GM18873 (cell line): Measurements from ENCODE around the gene TANC1.

ENCODE experiments used
- ATAC-seq: cut with Tn5 transposase; IDR thresholded peaks from one replicate; pipeline ENCODE4 v1.9.1; 2021; ENCODE audit warnings: mild to moderate bottlenecking, moderate library complexity, moderate number of reproducible peaks; ENCODE audit not compliant: unreplicated experiment, low FRiP score

Gene TANC1

DNA sequence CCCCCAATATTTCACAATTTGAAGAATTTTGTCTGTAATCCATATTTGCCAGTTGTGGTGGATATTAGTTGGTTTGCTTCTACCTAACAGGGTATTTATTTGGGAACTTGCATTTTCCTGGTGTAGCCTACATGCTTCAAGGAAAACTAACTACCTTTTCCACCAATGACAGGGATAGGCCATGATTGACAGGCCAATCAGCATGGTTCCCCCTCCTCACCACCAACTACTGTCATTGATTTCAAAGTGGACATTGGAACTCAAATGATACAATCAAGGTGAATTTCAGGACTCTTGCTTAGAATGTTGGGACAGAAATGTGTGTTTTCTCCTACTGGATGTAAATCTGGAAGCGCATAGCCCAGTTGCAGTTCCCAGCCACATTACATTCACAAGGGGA is 10.1 kb upstream of the TANC1 start:
- ATAC-seq, result no peak

DNA sequence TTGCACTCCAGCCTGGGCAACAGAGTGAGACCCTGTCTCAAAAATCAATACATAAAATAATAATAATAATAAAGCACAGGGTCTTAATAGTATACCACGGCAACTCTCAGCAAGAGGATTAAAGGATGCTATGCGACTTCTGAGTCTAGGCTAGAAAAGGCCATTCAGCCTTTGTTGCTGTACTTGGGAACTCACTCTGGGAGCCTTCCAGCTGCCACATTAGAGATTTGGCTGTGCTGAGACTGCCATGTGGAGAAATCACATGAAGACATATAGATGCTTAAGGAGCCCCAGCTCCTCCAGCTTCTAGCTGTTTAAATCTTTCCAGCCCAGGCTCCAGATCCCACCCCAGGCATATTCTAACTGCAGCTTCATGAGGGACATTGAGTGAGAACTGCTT is 8.2 kb upstream of the TANC1 start:
- no peak for ATAC-seq

DNA sequence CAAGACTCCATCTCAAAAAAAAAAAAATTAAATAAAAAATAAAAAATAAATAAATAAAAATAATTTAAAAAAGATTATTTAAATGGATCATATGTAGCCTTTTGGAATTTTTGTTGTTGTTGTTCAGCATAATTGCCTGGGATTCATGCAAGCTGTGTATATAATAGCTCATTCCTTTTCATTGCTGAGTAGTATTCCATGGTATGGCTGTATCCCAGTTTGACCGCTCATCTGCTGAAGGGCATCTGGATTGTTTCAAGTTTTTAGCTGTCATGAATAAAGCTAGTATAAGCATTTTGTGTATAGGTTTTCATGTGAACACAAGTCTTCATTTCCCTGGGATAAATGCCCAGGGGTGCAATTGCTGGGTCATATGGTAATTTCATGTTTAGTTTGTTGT is 6.4 kb upstream of the TANC1 start:
- ATAC-seq, result no peak

DNA sequence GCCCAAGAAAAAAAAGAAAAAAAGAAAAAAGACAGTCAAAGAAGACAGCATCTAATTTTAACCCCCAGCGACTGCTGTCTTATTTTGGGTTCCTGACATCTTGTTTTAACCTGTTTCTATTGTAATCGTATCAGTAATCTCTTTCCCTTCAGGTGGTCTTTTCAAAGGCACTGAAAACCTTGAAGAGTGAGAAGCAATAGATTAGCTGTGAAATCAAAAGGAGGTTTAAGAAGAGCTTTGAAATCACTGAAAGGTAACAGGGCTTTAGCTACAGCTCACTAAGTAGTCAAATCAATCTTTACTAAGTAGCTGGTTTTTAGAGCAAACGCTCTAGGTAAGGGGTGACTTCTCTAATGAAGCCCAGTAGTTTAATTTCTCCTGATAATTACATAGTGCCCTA is 5.4 kb upstream of the TANC1 start:
- no peak for ATAC-seq

DNA sequence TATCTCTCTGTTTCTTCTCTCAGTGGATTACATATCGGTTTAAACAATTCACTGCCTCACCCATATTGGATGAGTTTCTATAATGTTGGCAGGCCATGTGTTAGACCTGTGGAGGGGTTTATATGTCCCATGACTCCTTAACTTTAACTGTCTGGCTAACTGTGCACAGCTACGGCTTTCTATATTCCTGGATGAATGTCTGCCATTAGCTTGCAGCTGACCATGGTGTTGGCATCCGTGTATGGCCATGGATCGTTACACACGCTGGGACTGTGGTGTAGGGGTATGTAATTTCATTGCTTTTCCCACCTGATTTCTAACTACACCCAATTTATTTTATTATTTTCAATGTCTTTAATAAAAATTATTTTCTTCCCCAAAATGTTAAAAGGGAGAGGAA is 3.3 kb upstream of the TANC1 start:
- ATAC-seq, result no peak

DNA sequence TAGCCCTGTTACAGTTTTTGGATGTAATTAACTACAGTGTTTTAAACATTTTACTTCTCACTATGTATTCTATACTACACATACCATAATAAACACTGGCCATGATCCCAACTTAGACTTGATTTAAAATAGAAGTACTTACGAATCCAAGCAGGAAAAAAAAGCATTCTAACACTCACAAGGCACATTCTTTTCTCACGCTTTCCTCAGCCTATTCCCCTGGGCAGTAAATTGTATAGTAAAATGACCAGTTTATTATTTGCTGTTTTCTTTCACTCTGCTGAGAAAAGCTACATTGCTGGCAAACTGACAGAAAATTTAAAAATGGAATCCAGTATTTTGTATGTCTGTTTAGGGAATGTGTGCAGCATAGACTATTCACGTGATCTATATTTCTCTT is 2.8 kb upstream of the TANC1 start:
- ATAC-seq, result no peak

DNA sequence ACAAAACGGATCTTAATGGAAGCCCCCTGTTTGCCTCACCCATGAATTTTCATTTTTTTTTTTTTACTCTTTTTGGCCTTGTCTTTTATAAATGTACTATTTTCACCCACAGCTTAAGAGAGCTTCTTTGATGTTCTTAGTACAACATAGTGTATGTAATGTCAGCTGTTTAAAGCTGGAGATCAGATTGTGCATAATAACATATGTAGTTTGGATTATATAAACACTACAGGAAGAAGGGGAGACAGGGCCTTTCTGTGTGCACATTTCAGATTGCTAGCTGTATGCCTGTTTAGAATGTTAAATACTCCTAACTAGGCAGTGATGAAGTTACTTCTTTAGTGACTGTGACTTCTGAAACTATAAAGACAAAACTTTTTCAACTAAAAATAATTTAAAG is 2.1 kb upstream of the TANC1 start:
- no peak for ATAC-seq

DNA sequence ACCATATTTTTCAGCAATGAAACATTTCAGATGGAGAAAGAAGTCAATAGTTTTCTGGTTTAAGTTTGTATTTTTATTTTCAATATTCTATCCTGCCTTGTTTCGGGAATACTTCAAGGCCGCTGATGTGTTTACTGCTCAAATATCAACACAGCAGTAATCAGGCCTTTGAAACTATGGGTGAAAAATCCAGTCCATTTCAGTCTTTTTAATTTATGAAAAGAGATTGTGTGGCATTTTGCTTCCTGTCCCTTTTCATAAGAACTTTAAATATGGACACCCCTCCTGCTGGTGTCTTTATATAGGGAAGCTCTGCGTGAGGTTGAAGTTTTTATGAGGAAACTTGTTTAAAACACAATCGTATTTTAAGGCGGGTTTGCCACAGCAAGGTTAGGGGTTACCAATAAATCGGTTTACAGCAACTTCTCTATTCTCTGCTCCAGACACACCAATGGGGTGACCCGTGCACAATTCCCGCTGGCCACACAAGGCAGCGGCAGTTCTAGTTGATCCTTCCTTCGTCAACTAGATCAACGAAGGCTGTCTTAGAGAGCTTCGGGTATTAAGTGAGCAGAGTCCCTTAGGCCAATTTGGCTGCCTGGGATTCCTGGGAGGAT is 1.2 kb upstream of the TANC1 start:
- no peak for ATAC-seq

DNA sequence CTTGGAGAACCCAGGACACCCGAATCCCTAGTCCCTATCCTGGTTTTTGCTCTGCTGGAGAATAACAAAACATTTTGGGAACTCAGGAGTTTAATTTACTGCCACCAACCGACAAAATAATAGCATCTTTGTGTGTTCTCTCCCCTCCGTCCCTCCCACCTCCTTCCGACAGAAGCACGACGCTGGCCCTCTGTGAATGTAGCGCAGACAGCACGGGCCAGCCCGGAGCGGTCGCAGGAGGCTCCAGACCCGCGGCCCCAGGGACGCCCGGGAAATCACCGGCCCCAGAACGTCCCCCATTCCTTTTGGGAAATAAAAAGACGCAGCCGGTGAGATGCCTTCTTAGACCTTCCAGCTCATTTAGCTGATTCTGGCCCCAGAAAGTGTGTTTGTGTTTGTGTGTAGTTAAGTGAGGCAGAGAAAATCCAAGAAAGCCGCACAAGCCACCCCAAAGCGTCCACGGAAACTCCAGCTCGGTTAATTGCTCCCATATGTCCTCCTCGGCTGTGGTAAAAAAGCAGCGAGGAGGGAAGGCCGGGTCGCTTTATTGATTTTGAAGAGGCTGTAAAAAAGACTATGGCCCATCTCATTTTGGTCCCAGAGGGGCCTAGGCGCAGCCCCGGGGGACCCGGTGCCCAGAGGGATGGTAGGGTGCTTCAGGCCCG is 577 bp upstream of the TANC1 start:
- no peak for ATAC-seq

DNA sequence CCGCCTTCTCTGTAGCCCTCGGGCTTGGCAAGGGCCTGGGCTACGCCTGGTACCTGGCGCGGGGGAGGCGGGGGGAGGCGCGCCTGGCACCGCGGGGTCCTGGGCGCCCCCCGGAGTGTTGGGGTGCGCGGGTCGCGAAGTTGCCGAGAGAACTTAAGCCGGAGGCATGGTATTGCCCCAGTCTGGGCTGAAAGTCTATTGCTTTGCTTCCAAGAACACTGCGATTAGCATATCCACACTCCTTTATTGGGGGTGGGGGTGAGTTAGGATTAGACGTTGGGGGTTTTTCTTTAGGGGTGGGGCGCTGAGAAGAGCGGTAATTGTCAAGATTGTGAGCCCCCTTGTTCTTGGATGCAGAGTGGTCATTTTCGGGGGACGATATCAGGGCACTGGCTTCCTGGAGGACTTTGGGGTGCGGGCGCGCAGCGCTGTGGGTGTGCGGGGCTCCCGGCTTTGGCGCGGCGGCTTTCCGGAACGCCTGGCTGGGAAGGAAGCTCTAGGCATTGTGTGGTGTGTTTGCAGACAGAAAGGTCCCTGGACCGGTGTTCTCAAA is 798 bp downstream of the TANC1 start:
- no peak for ATAC-seq

DNA sequence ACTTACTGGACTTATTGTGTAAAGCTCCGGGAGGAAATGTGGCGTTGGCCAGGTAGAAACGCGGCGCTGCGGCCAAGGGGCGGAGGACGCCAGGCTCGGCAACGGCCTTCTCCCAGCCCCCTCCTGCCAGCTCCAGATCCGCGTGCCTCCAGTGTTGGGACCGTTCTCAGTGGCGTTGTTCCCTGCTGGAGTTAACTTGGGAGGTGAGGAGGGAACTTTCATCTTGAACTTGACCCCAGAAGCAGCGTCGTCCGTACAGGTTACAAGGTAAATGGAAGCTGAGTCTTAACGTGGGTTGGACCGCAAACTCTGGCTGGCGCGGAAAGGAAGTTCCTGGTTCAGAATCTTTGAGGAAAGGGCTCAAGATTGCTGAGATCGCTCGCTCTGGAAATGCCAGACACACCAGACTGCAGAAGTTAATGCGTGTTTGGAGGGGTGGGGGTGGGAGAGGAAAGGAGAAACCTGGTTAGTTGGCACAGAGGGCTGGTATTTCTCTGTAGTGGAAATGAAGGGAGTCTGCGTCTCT is 1.3 kb downstream of the TANC1 start:
- no peak for ATAC-seq

DNA sequence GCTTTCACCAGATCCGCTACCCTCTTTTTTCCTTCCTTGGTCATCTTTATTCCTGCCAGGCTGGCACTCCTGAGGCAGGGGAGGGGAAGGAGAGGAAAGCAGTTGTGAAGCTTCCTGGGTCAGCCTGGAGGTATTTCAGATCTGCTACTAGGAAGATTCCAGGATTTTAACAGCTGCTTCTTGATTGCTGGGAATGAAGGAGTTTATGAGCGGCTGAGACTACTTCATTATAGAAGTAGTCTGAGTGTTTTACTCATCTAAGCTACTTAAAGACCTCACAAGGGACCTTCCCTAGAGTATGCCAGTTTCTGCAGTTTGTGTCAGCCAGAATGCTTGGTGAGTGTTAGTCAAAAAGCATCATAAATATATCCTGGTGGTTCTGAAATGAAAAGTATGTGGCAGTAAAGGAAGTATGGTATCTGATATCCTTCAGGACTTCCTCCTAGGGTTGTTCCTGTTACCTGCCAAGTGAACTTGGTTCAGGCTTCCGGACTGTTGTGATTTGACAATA is 1.9 kb downstream of the TANC1 start:
- ATAC-seq, result no peak

DNA sequence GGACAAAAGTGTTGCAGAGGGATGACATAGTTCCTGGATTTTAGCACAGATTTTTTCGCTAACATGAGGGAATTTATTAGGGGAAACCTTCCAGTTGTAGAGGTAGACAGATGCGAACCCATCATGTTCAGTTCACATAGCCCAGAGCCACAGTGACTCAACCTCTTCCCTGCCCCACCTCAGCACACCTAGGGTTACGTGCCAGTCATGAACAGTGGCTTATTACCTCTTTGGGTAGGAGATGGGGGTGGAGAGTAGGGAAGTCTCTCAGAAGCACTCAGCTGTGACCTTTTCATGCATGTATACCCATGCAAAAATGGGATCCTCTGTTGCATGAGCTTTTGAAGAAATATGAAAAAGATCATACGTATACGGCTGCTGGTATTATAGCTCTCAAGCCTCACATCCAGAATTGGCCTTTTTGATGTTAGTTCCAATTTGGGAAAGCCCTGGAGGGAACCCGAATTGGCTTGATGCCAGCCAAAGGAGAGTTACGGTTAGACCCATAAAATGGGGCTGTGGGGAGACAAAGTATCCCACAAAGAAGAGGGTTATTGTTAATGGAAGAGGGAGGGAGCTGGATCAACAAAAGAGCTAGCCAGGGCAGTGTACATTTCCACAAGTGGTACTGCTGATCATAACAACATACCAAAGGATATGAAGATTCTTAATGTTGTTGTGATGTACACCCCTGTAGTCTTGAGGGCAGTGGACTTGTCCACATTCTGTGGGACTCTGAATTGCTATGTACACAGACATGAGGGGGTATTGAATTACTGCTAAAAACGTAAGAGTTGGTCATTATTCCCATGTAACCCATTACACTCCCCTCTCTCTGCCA is 4.9 kb downstream of the TANC1 start:
- no peak for ATAC-seq

DNA sequence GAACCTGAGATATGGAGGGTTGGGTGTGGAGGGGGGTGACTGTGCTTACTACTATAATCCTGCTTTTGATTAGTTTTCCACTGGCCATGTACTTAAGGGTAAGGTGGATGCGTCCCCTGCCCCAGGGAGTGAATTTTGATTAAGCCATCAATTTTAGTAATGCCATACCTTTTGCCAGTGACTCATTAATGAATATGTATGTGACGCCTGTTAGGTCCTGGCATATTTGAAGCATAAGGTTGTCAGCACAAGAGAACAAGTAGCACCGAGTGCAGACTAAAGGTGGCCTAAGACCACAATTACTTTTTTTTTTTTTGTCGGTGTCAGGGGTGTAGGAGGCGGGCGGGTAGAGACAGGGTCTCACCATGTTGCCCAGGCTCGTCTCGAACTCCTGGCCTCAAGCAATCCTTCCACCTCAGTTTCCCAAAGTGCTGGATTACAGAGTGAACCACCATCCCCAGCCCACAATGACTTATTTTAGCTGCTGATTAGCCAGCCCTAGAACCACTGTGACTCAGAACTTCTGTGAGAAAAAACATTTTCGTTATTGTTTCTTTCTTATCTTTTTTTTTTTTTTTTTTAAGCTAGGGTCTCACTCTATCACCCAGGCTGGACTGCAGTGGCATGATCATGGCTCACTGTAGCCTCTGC is 7.0 kb downstream of the TANC1 start:
- no peak for ATAC-seq

DNA sequence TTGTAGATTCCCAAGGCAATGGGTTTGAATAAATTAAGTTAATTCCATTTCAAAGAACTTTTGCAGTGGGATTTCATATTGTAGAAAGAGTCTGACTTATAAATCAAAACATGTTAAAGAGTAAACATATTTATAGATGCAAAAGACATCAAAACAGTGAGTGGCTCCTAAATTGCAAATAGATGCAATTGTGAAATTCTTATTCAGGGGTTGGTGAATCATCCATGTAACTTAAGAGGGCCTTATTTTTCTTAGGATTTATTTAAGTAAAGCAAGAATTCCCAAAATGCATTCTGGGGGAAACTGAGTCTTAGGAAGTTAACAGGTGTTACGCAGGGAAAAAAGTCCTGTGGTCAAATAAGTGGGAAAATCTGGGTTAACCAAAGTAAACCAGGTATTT is 11.3 kb downstream of the TANC1 start:
- no peak for ATAC-seq

DNA sequence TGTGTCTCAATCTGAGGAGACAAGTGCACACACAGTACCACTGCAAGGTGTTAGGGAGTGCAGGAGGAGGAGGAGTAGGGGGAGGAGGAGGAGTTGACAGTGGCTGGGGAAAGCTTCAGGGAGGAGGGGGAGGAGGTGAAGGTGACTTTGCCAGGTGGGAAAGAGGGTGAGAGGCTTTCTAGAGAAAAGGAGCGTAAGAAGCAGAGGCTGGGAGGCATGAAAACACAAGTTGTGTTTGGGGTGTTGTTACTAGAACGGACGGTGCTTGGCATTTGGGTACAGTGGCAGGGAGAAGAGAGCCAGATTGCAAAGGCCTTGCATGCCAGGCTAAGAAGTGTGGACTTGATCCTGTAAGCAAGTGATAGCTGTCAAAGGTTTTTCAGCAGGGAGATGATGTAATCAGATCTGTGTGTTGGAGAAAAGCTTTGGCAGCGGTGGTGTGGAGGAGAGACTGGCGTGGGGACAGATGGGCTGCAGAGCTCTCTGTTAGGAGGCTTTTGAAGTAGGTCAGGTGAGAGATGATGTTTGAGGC is 16.2 kb downstream of the TANC1 start:
- no peak for ATAC-seq

DNA sequence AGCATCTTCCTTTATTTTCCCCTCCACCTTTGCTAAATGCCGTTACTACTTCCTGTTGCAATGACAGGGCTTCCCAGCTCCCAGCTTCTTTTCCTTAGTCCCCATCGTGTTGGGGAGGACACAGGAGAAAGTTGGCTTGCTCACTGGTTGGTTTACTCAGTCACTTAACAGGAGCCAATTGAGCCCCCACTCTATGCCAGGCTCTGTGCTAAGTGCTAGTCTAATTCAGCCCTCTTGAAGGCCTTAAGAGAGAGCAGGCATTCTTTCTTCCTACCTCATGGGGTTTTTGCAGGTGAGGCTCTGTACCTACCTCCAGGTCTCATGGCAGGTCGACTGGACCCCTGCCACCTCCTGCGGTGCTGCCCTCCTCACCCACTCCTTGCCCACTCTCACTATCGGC is 20.1 kb downstream of the TANC1 start:
- ATAC-seq, result no peak

DNA sequence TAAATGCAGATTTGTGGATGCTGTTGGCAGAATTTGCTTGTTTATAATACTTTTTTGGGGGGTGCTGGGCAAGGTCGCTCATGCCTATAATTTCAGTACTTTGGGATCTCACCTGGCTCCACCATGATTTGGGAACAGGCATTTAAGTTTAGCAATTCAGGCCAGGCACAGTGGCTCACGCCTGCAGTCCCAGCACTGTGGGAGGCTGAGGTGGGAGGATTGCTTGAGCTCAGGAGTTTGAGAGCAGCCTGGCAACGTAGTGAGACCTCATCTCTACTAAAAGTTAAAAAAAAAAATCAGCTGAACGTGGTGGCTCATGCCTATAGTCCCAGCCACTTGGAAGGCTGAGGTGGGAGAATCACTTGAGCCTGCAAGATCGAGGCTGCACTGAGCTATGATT is 20.7 kb downstream of the TANC1 start:
- no peak for ATAC-seq

DNA sequence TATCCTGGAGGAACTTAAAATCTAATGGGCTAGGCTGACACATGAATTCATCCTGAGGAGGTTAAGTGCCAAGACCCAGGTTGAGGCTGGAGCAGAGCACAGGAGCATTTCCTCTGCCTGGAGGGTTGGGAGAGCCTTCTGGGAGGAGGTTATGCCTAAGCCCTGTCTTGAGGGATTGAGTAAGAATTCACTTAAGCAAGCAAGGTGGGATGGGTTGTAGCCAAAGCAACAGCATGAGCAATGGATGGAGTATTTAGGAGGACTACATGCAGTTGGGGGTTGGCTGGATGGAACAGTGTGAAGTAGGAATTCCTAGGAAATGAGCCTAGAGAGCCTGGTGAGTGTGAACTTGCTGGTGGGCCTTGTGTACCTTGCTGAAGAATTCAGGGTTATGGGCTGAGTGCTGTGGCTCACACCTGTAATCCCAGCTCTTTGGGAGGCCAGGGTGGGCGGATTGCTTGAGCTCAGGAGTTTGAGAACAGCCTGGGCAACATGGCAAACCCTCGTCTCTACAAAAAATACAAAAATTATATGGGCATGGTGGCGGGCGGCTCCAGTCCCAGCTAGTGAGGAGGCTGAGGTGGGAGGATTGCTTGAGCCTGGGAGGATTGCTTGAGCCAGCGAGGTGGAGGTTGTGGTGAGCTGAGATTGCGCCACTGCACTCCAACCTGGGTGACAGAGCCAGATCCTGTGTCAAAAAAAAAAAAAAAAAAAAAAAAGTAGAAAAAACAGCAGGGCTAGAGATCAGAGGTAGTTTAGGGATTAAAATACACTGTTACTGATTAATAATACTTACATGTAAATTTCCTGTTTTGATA is 22.2 kb downstream of the TANC1 start:
- no peak for ATAC-seq
